ENCODE results near the gene WRAP73.
"Not testable (repeated sequence)": the region's sequence is repeated elsewhere in the genome, so short reads cannot be mapped to it uniquely, and the experiment has no call there.

Gene WRAP73

DNA sequence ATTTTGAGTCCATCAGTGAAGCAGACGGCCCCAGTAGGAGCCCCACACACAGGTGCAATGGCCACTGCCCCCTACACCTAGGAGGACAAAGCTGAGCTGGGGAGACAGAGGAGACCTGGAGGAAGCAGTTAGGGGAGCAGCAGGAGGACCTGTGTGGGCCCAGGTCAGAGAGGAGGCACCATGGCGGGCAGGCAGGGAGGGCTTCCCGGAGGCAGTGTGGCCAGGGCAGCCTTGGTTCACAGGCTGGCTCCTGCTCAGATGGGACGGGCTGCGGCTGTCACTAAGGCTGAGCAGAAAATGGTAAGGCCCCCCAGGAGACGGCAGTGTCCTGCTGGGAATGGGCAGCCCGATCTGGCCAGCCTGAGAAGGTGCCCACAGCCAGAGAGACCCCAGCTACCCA, 54.0 kb downstream of the WRAP73 start:
- FAIRE-seq (no peak), DNase-seq (ENCODE audit: insufficient read length) (no peak)
- TF ChIP-seq POLR2AphosphoS5 (IDR thresholded peaks at IDR 0.05; ENCODE audit: low read depth, low read length) (no peak), POLR2A (IDR thresholded peaks at IDR 0.05; ENCODE audit: low read depth, low read length) (no peak), TAF1 (IDR thresholded peaks at IDR 0.05; ENCODE audit: borderline replicate concordance, low read depth, low read length) (no peak)

DNA sequence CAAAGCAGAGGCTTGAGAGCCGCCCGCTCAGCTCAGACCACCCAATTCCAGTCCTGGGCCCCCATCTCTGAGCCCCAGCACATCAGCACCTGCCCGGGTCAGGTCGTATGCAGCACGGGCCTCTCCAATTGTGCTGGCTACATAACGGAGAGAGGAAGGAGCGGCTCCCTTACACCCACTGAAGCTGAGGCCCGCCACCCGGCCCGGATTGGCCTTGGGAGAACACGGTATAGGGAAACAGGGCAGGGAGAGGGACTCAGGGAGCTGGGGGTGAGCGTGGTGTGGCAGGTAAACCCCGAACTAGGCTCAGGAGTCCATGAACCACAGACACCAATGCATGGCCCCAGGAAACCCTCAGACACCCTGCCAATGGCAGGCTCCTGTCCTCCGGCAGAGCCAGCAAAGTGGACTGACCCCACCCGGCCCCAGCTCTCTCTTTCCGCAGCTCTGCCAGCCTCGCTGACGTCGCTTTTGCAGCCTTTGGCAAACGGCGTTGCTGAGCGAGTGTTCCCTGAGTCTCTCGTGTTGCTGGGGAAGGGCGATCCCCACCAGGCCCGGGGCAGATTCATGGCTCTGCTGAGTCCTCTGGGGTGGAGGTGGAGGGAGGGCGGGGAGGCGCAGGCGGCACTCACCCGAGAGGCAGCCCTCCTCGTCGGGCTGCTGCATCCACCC, 55.1 kb downstream of the WRAP73 start:
- DNase-seq (ENCODE audit: insufficient read length) = no peak
- no peak for TF ChIP-seq POLR2A (IDR thresholded peaks at IDR 0.05; ENCODE audit: low read depth, low read length)
- TF ChIP-seq POLR2AphosphoS5 (IDR thresholded peaks at IDR 0.05; ENCODE audit: low read depth, low read length) = no peak
- no peak for TF ChIP-seq TAF1 (IDR thresholded peaks at IDR 0.05; ENCODE audit: borderline replicate concordance, low read depth, low read length)
- no peak for FAIRE-seq

DNA sequence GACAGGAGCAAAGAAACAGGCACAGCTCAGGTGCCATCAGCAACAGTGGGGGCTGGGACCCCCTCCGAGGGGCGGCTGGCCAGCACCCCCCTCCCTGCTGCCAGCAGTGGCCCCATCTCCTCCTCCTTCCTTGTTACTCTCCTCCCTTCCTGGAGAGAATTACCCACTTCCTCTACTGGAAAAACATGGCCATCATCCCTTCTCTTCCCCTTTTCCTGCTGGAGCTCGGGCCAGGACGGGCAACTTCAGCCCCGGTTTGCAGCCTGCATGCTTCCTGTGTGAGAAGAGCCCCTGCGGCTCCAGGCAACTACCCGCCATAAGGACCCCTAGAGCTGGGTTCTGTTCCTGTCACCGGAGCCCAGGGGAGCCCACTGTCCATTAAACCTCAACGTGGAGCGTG, 56.2 kb downstream of the WRAP73 start:
- DNase-seq (ENCODE audit: insufficient read length) (no peak), FAIRE-seq (no peak)
- TF ChIP-seq POLR2A (IDR thresholded peaks at IDR 0.05; ENCODE audit: low read depth, low read length) (no peak), POLR2AphosphoS5 (IDR thresholded peaks at IDR 0.05; ENCODE audit: low read depth, low read length) (no peak), TAF1 (IDR thresholded peaks at IDR 0.05; ENCODE audit: borderline replicate concordance, low read depth, low read length) (no peak)

DNA sequence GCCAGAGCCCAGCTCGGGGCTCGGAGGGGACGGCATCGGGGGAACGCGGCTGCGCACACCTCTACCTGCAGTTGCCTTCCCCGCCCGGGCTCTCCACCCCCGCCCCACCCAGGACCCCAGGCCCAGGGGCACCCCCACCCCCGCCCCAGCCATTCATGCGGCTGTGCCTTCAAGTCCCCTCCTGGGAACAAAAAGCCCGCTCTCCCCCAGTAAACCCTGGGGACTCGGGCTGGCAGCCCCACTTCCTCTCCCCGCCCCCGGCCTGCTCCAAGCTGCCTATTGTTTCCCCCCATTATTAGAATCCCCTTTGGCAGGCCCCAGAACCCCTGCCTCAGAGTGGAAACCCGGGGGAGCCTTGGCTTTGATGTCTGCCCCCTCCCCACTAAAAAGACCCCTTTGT, 56.6 kb downstream of the WRAP73 start:
- FAIRE-seq = no peak

GRCh38 chr1:3590951-3591865, 58.7 kb downstream of the WRAP73 start:
- TF ChIP-seq POLR2A (IDR thresholded peaks at IDR 0.05; ENCODE audit: low read depth, low read length) (no peak), POLR2AphosphoS5 (IDR thresholded peaks at IDR 0.05; ENCODE audit: low read depth, low read length) (no peak), TAF1 (IDR thresholded peaks at IDR 0.05; ENCODE audit: borderline replicate concordance, low read depth, low read length) (no peak)
- no peak for DNase-seq (ENCODE audit: insufficient read length)
- FAIRE-seq = no peak

More for the DNA sequence above, 56.6 kb downstream of the WRAP73 start:
- TF ChIP-seq POLR2AphosphoS5 (IDR thresholded peaks at IDR 0.05; ENCODE audit: low read depth, low read length) (no peak), TAF1 (IDR thresholded peaks at IDR 0.05; ENCODE audit: borderline replicate concordance, low read depth, low read length) (no peak), POLR2A (IDR thresholded peaks at IDR 0.05; ENCODE audit: low read depth, low read length) (no peak)
- DNase-seq (ENCODE audit: insufficient read length) = no peak

- no peak for TF ChIP-seq TAF1 (IDR thresholded peaks at IDR 0.05; ENCODE audit: borderline replicate concordance, low read depth, low read length)
- TF ChIP-seq POLR2AphosphoS5 (IDR thresholded peaks at IDR 0.05; ENCODE audit: low read depth, low read length) = no peak
- no peak for TF ChIP-seq POLR2A (IDR thresholded peaks at IDR 0.05; ENCODE audit: low read depth, low read length)
- DNase-seq (ENCODE audit: insufficient read length) (no peak), FAIRE-seq (no peak)
Measured at GRCh38 chr1:3590139-3590763, 59.7 kb downstream of the WRAP73 start.

DNA sequence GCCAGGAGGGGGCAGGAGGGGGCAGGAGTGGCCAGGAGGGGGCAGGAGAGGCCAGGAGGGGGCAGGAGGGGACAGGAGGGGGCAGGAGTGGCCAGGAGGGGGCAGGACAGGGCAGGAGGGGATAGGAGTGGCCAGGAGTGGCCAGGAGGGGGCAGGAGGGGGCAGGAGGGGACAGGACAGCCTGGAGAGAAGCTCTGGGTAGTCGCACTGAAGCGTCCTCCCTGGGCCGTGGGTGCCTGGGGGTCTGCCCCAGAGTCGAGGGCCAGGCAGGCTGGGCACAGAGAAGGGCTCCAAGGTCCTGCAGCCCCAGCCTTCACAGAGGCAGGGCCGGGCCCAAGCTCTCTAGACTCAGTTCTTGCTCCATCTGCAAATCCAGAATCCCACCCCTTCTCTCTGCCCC, 61.5 kb downstream of the WRAP73 start:
- TF ChIP-seq TAF1 (IDR thresholded peaks at IDR 0.05; ENCODE audit: borderline replicate concordance, low read depth, low read length) = no peak
- no peak for TF ChIP-seq POLR2A (IDR thresholded peaks at IDR 0.05; ENCODE audit: low read depth, low read length)
- TF ChIP-seq POLR2AphosphoS5 (IDR thresholded peaks at IDR 0.05; ENCODE audit: low read depth, low read length) = no peak
- DNase-seq (ENCODE audit: insufficient read length) (no peak), FAIRE-seq (no peak)

DNA sequence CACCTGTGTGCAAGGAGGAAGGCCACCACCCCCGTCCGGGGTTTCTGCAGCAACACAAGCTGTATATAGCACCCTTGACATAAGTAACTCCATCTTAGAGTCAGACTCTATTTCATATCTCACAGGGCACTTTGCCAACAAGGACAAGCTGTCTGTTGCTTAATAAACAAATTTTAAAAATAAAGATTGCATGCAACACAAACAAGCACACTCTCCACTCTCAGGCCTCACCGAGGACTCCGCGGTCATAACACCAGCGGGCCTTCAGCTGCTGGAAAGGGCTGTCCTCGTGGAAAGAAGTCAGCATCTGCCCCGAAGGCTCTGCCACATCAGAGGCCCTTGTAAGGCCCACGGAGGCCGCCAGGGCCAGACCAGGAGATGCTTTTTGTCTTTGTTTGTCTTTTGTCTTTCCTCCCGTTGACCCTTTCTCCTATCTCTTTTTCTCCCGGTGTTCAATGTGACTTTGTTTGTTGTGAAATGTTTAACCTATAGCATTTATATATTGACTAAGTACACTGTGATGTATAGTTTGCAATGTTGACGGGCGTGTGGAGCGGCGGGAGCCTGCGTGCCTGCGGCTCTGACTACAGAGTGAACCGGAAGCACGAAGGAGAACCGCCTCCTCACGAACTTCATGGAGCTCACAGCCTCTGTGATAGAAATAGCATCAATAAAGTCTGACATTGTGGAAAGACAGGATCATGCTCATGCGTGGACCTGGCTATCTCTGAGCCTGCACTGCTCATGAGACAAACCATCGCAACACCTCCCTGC, 62.7 kb downstream of the WRAP73 start:
- TF ChIP-seq TAF1 (IDR thresholded peaks at IDR 0.05; ENCODE audit: borderline replicate concordance, low read depth, low read length) (no peak), POLR2AphosphoS5 (IDR thresholded peaks at IDR 0.05; ENCODE audit: low read depth, low read length) (no peak), POLR2A (IDR thresholded peaks at IDR 0.05; ENCODE audit: low read depth, low read length) (no peak)
- FAIRE-seq (no peak), DNase-seq (ENCODE audit: insufficient read length) (no peak)

DNA sequence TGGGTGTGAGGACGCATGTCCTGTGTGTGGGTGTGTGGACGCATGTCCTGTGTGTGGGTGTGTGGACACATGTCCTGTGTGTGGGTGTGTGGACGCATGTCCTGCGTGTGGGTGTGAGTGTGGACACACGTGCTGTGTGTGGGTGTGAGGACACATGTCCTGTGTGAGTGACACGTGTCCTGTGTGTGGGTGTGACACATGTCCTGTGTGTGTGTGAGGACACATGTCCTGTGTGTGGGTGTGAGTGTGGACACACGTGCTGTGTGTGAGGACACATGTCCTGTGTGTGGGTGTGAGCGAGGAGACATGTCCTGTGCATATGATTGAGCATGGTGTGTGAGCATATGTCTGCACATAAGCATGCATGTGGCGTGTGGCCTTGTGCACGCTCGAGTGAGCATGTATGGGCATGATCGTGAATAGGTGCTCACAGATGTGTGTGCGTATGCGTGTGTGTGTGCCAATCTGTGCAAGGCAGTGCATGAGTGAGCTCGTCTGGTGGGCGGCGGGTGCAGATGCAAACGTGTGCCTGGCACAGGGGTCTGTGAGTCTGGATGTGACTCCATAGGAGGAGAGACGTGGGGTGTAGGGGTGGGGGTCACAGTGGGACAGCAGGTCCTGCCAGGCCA, 63.8 kb downstream of the WRAP73 start:
- no peak for DNase-seq (ENCODE audit: insufficient read length)
- no peak for TF ChIP-seq POLR2AphosphoS5 (IDR thresholded peaks at IDR 0.05; ENCODE audit: low read depth, low read length)
- no peak for FAIRE-seq

GRCh38 chr1:3585353-3585868, 64.5 kb downstream of the WRAP73 start:
- DNase-seq (ENCODE audit: insufficient read length); FAIRE-seq: not testable (repeated sequence)

DNA sequence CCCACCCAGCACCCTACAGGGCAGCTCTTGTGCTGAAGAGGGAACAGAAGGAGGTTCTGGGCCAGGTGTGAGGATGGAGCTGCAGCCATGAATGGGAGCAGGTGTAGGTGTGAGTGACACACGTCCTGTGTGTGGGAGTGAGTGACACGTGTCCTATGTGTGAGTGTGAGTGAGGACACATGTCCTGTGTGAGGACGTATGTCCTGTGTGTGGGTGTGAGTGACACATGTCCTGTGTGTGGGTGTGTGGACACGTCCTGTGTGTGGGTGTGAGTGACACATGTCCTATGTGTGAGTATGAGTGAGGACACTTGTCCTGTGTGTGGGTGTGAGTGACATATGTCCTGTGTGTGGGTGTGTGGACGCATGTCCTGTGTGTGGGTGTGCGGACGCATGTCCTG, 65.0 kb downstream of the WRAP73 start:
- DNase-seq (ENCODE audit: insufficient read length) (no peak), FAIRE-seq (no peak)
- no peak for TF ChIP-seq POLR2AphosphoS5 (IDR thresholded peaks at IDR 0.05; ENCODE audit: low read depth, low read length)
- TF ChIP-seq TAF1 (IDR thresholded peaks at IDR 0.05; ENCODE audit: borderline replicate concordance, low read depth, low read length) = no peak
- TF ChIP-seq POLR2A (IDR thresholded peaks at IDR 0.05; ENCODE audit: low read depth, low read length) = no peak

DNA sequence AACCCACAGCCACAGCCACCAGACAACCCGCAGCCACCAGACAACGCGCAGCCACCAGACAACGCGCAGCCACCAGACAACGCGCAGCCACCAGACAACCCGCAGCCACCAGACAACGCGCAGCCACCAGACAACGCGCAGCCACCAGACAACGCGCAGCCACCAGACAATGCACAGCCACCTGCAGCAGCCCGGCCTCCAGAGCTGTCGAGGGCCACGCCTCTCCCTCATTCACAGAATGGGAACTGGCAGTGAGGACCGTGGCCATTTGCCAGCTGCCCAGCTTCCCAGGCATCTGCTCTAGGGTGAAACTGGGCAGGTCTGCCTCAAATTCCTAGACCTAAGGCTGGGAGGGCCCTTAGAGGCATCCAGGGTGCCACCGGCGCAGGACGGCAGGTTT, 66.2 kb downstream of the WRAP73 start:
- not testable (repeated sequence) for FAIRE-seq

More for the DNA sequence above, 66.2 kb downstream of the WRAP73 start:
- DNase-seq (ENCODE audit: insufficient read length) = not testable (repeated sequence)
